GM12892 (cell line): ENCODE results near the gene RAET1L.
"Not testable (repeated sequence)": the region's sequence is repeated elsewhere in the genome, so short reads cannot be mapped to it uniquely, and the experiment has no call there.

Experiments
- DNase-seq: peaks from one replicate; pipeline ENCODE4 v3.0.0; 2011; ENCODE audit not compliant: insufficient read length
- FAIRE-seq: peaks from 2 replicates; lab custom pipeline; 2011; peaks lifted over from hg19 to GRCh38; lab: Jason Lieb, UNC
- POLR2A ChIP-seq: IDR thresholded peaks from 2 replicates; pipeline ENCODE4 v1.6.1; 2011; ENCODE audit warnings: low read depth, low read length, control low read depth
- POLR2AphosphoS5 ChIP-seq: IDR thresholded peaks from 2 replicates; pipeline ENCODE4 v1.6.1; 2011; ENCODE audit warnings: low read depth, low read length, control low read depth
- TAF1 ChIP-seq: IDR thresholded peaks from 2 replicates; pipeline ENCODE4 v1.6.1; 2011; ENCODE audit warnings: low read depth, mild to moderate bottlenecking, control low read depth, low read length, borderline replicate concordance

RAET1L gene

DNA sequence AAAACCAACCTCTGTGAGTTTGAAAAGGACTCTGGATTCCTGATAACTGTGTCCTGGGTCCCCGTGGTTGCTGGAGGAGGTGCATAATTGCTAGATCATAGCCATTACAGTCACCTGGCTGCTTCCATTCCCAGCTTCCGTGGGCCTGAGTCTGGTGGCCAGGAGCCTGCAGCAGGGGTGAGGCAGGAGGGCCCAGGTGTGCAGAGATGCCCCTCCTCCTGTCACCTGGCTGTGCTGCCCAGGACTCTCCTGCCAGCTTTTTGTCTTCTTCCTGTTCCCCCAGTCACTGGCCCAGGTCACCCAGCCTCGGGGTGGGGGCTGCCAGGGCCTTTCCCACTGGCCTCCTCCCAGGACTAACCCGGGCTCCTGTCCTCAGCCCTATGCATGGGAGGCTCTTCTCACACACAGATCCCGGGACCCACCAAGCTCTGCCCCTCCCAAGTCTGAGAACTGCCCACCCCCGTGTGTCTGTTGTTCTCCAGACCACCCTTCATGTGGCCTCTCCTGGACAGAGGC is 30.0 kb downstream of the RAET1L start:
- TF ChIP-seq TAF1, result no peak
- TF ChIP-seq POLR2AphosphoS5, result no peak
- TF ChIP-seq POLR2A, result no peak
- no peak for DNase-seq
- no peak for FAIRE-seq

GRCh38 chr6:149991838-149992237 is 33.5 kb downstream of the RAET1L start:
- FAIRE-seq, result no peak
- TF ChIP-seq TAF1, result no peak
- DNase-seq, result no peak

- not testable (repeated sequence) for DNase-seq
- peak; percentile 40 for FAIRE-seq
Observed at GRCh38 chr6:149991472-149991795, 33.9 kb downstream of the RAET1L start.

GRCh38 chr6:149990661-149991471 is 34.5 kb downstream of the RAET1L start:
- FAIRE-seq (no peak), DNase-seq (peak; percentile 48)
- TF ChIP-seq POLR2A (no peak), POLR2AphosphoS5 (no peak), TAF1 (no peak)

- DNase-seq (no peak), FAIRE-seq (no peak)
- no peak for TF ChIP-seq TAF1
- TF ChIP-seq POLR2A, result no peak
- TF ChIP-seq POLR2AphosphoS5, result no peak
Observed at GRCh38 chr6:149990212-149990660, 35.1 kb downstream of the RAET1L start.

DNA sequence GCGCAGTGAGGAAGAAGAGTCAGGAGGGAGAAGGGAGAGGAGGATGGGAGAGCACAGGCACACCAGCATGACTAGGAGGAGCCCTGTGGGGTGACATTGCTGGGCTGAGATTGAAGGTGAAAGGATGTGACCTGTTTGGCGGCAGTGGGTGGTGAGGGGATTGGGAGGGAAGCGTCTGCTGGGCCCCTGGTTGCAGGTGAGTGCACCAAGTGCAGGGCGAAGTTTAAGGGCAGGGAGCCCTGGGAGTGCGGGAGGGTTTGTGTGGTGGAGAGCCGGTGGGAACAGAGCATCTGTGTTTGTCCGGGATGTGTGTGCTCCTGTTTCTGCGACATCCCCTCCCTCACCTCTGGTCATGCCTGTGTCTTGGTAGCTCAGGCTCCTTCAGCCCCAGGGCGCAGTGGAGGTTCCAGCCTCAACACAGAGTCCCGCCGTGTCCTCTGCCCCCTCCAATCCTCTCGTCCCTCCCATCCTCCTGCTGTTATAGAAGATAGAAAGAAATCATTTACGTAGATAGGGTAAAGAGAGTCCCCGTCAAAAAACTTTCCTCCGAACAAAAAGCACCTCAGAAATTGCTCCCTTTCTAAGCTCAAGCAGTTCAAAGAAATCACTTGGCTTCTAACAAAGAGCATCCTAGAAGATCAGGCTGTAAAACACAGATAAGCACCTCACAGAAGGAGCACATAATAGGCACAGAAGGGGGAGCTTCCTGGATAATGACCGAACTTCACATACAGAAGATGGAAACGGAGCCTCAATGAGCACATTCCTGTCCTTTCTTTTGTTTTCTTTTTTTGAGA is 36.6 kb downstream of the RAET1L start:
- DNase-seq, result no peak
- FAIRE-seq, result no peak
- no peak for TF ChIP-seq POLR2AphosphoS5
- TF ChIP-seq TAF1, result no peak
- no peak for TF ChIP-seq POLR2A

DNA sequence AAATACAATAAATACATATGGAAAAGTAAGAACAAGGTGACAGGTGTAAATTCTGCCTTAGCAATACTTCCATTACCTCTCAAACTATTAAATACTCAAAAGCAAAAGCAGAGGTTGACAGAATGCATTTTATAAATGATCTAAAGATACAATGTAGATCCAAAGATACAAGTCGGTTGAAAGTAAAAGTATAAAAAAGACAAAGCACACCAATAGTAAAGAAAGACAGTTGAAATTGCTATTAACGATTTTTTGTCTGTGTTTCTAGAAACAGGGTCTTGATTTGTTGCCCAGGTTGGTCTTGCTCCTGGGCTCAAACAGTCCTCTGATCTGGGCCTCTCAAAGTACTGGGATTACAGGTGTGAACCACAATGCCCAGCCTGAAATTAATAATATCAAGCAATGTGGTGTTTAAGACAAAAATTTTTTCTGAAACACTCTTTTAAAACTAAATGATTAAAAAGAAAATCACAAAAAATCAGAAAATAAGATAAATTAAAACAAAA is 37.7 kb downstream of the RAET1L start:
- DNase-seq (no peak), FAIRE-seq (no peak)
- no peak for TF ChIP-seq POLR2A
- no peak for TF ChIP-seq TAF1
- TF ChIP-seq POLR2AphosphoS5, result no peak

- no peak for FAIRE-seq
- TF ChIP-seq TAF1 (no peak), POLR2AphosphoS5 (no peak), POLR2A (no peak)
- DNase-seq, result no peak
Observed at GRCh38 chr6:149985481-149985937, 39.8 kb downstream of the RAET1L start.

DNA sequence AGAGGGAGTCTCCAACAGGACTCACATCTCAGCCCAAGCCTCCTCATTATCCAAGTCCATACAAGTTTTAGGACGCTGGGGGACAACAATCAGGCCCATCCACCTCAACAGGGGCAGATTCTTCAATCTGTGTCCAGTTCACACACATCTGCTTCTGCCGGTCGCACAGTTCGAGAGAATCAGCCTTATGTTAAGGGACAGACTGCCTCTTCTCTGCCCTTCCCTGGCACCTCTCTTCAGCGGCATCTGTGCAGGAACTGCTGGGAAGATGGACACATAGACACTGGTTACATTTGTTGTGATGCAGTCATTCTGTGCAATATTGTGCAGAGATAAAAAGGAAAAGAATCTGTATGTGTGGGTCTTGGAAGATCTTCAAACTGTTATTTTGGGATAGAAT is 40.6 kb downstream of the RAET1L start:
- FAIRE-seq (no peak), DNase-seq (no peak)
- no peak for TF ChIP-seq POLR2AphosphoS5
- TF ChIP-seq POLR2A, result no peak
- no peak for TF ChIP-seq TAF1

DNA sequence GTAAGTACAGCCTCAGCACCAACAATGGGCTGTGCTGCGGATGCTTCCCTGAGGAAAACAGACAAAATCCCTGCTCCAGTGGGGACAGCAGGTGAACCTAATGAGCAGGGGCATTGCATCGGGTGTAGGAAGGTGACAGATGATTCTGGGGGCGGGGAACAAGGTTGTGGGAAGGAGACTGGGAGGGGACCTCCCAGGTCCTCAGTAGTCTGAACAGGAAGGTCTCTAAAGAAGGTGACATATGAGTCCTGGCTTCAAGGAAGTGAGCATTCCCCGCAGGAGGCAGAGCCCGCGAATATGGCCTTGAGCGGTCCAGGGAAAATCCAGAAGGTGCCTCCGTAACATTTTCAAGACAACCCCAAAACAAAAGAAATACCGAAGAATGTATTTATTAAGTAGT is 42.2 kb downstream of the RAET1L start:
- DNase-seq, result no peak
- TF ChIP-seq TAF1 (no peak), POLR2A (no peak), POLR2AphosphoS5 (no peak)
- no peak for FAIRE-seq

DNA sequence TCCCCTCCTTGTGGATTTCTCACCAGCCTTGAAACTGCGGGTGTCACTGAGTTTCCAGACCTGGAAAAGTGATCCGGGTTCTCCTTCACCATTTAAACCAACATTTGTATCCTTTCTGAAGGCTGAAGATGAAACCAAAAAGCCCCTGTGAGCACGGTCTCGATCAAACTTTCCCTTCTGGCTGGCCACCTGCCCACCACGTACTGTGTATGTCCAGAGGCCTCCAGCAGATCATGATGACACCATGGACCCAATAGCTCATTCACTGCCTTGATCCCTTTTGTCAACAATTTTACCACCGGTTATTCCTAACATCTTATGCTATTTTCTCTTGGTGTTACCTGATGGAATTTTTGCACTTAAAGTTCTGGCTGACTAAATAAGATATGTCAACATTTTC is 46.0 kb downstream of the RAET1L start:
- no peak for TF ChIP-seq POLR2A
- TF ChIP-seq TAF1, result no peak
- TF ChIP-seq POLR2AphosphoS5, result no peak
- DNase-seq (no peak), FAIRE-seq (no peak)

- no peak for TF ChIP-seq POLR2AphosphoS5
- no peak for TF ChIP-seq TAF1
- no peak for TF ChIP-seq POLR2A
- no peak for DNase-seq
- FAIRE-seq, result no peak
Observed at GRCh38 chr6:149978610-149979009, 46.7 kb downstream of the RAET1L start.
